ENCODE results near the gene GPX4.
"Not testable (repeated sequence)": the region's sequence is repeated elsewhere in the genome, so short reads cannot be mapped to it uniquely, and the experiment has no call there.

GPX4 gene

DNA sequence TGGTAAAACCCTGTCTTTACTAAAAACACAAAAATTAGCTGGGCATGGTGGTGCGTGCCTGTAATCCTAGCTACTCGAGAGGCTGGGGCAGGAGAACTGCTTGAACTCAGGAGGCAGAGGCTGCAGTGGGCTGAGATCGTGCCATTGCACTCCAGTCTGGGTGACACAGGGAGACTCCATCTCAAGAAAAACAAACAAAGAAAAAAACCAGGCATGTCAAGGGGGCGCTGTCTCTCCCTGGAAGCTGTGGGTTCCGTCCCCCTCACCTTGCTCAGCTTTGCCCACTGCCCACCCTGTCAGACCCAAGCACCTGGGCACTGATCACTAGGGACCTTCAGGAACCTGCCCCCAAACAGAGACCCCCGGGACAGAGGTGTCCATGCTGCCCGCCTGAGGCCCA is 25.3 kb downstream of the GPX4 start:
- in situ Hi-C loops (cut with MboI; ENCODE audit: low sequenced_read_pairs) = not testable (repeated sequence)

DNA sequence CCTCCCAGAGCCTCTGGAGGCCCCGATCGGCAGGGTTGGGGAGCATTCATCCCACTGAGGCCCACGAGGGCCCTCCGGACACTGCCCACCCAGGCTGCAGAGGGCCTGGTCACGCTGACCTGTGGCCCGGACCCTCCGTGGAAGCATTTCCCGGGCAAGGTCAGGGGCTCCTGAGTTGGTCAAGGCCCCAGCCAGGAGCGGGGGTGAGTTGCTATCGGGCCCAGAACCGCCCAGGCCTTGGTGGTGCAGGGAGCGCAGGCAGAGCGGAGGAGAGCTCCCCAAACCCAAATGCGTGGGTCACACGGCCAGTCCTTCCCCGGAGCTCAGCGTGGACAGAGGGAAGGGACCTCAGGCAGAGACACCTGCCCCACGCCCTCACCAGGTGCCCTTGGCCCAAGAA is 25.7 kb downstream of the GPX4 start:
- in situ Hi-C loops (cut with MboI; ENCODE audit: low sequenced_read_pairs) = no loop called here

DNA sequence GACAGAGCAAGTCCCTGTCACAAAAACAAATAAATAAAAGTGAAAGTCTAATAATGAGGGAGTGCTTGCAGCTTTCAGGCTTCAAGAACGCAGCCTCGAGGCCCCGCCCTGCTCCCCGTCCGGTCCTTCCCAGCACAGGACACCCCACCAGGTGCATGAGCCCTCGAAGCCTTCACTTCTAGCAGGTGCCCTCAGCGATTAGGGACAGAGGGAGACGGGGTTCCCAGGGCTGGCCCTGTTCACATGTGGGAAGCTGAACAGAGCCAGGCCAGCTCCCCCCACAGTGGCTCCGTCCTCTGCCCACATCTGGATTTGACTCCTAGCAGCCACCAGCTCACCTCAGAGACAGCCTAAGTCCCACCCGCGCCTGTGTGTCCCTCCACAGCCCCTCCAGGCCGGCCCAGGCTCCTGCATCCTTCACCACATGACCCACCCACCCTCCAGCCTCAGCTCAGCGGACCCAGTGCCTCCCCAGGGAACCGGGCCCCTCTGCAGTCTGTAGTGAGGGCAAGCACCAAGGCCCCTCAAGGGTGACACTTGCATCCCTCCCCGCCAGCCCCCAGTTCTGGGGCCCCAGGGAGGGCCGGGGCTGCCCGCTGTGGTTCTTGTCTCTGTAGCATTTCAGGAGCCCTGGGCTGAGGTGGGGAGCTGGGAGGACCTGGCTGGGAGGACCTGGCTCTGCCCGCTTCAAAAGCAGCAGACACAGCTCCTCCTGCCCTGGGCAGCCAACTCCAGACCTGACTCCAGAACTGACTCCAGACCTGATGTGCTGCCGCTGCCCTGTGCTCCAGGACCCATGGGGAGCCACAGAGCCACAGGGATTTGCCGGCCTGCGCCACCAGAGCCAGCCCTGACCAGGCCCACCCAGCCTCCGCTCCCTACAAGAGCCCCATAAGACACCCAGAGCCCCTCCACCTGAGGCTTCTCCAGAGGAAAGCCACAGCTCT is 27.2 kb downstream of the GPX4 start:
- in situ Hi-C loops (cut with MboI; ENCODE audit: low sequenced_read_pairs) = no loop called here

DNA sequence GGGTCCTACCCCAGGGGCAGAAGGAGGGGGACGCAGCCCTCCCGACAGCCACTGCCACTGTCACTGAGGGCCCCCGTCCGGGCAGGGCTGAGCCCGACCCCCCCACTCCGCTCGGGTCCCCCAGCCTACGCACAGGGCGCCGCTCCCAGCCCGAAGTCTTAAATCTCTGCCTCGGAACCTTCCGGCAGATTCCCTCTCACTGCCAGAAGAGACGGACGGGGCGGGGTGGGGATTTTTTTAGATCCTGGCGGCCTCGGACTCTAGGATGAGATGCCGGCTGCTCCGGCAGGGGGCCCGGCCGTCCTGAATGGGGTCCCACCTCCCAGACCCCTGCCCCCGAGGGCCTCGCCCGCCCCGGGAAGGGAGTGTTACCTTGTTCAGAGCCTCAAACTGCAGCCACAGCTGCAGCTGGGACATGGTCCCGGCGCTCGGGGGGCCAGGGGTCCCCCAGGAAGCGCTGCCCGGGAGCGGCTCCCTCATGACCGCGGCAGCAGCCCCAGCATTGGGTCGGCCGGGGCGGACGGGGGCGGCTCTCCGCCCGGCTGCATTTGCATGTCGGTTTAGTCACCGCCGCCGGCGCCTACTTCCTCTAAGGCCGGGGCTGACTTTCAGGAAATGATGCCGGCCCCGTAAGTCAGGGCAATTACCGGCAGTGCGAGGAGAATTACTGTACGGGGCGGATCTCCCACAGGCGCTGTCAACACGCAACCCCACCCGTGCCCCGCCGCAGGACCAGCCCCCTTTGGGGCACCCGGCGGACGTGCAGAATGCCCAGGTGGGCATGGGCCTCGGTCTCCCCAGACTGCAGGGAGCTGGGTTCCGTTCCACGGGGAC is 28.1 kb downstream of the GPX4 start:
- in situ Hi-C loops (cut with MboI; ENCODE audit: low sequenced_read_pairs) = no loop called here

DNA sequence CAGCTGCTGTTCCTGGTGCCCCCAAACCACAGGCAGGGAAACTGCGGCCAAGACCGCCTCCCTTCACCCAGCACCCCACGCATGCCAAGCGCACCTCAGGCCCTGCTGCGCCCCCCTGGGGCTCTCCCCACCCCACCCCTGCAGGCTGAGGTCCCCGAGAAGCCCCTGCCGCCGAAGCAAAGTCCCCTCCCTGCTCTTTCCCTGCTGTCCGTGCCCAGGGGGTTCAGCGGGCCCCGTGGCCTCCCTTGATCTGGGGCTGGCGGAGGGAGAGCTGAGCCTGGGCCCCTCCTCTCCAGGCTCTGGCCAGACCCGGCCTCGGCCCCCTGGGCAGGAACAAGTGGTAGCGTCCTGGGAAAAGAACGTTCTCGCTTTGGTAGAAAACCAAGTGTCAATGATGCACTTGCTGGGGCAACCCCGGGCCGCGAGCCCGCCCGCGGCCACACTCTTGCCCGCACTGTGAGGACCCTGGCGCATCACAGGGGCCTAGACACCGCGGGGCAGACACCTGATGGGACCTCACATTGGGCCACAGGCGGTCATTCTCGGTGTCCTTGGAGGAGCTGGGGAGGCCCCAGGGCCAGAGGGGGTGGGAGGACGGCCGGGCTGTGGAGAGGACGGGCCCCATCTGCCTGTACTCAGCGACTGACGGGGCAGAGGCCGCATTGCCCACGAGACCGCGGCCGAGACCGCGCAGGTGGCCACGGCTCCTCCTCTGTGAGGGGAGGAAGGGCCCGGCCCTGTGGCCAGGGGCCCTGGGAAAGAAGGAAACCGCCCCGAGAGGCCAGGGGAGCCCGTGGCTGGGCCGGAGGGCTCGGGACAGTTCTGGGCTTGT is 29.0 kb downstream of the GPX4 start:
- in situ Hi-C loops (cut with MboI; ENCODE audit: low sequenced_read_pairs) = no loop called here

DNA sequence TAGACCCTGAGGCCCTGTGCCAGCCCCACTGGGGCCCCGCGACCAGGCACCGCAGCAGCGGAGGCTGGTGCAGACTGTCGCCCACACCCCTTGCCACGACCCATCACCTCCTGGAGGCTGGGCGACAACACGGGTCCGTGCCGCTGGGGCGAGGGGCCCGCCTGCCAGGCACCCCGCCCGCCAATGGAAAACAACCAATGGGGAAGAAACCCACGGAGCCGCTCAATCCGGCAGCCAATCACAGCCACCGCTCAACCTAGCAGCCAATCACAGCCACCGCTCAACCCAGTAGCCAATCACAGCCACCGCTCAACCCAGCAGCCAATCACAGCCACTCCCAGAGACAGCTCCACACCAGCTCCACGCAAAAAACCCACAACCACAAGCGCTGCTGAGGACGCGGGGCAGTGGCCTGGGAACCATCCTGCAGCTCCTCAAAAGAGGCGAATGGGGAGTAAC is 29.7 kb downstream of the GPX4 start:
- in situ Hi-C loops (cut with MboI; ENCODE audit: low sequenced_read_pairs) = no loop called here

DNA sequence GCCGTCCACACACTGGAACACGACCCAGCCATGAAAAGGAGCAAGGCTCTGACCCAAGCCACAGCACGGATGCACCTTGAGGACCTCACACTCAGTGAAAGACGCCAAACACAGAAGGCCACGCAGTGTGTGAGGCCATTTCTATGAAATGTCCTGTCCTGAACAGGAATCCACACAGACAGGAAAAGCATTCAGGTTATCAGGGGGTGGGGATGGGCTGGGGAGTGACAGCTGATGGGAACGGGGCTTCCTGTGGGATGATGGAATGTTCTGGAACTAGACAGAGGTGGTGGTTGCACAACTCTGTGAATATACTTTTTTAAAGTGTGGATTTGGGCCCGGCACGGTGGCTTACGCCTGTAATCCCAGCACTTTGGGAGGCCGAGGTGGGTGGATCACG is 30.6 kb downstream of the GPX4 start:
- in situ Hi-C loops (cut with MboI; ENCODE audit: low sequenced_read_pairs) = no loop called here

DNA sequence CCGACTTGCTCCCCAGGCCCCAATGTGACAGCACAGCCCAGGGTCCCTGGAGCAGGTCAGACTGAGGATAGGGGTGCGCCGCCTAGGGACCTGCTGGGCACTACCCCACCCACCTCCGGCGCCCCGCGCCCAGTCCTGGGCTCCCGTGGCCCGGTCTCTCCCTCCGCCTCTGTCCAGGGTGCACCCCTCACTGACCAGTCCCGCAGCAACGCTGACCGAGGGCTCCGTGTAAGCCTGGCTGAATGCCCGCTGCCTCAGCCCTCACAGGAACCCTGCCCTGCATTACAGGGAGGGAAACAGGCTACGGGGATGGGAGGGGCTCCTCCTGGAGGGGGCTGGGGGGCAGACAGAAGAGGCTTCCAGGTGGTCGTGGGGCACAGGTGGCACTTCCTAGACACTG is 31.7 kb downstream of the GPX4 start:
- in situ Hi-C loops (cut with MboI; ENCODE audit: low sequenced_read_pairs) = no loop called here

DNA sequence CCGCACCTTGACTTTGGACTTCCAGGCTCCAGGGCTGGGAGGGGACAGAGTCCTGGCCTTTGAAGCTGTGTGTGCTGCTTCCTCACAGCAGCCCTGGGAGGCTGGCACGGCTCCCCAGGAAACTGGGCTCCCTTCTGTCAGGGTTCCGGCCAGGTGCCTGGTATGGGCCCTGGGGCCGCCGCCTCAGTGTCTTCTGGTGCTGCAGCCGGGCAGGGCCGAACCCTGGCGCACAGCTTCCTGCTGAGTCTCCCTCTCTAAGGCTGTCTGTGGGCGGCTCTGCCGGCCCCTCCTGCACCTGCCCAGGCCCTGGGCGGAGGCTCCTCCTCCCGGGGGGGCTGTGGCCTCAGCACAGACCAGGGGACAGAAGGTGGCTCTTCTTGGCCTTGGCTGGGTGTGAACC is 32.4 kb downstream of the GPX4 start:
- in situ Hi-C loops (cut with MboI; ENCODE audit: low sequenced_read_pairs) = no loop called here

DNA sequence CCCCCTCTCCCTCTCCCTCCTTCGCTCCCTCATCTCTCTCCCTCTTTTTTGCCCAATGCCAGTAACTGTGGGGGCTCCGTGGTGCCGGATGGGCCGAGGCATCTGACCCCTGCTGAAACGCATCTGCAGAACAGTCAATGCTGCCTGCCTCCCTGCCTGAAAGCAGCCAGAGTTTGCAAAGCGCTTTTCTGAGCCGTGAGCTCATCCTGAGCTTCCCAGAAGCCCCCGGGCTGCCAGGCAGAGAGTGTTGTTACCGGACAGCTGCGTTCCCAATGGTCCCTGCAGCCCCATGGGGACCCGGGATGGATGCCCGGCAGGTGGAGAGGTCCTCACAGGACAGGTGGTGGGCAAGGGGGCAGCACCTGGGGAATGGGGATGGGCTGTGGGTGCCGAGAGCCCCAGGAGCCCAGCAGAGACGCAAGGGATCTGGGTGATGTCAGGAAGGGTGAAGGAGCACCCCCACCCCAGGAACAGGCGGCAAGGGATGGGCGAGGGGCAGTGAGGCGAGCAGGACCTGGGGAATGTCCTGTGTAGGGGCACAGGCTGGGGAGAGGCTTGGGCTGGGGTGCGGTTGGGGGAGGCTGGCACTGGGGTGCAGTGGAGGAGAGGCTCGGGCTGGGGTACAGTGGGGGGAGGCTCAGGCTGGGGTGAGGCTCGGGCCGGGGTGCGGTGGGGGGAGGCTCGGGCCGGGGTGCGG is 33.0 kb downstream of the GPX4 start:
- in situ Hi-C loops (cut with MboI; ENCODE audit: low sequenced_read_pairs) = no loop called here

DNA sequence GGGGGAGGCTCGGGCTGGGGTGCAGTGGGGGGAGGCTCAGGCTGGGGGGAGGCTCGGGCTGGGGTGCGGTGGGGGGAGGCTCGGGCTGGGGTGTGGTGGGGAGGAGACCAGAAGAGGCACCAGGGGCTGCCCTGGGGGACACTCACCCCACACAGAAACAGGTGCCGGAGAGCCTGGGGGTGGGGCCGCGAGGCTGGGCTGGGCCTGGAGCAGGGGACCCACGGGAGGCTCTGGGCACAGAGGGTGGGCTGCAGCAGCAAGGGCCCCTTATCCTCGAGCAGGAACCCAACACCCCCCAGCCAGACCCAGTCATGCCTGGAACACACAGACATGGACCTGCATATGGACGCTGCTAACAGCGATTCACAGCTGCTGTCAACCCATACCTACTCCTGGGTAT is 34.3 kb downstream of the GPX4 start:
- in situ Hi-C loops (cut with MboI; ENCODE audit: low sequenced_read_pairs) = no loop called here

DNA sequence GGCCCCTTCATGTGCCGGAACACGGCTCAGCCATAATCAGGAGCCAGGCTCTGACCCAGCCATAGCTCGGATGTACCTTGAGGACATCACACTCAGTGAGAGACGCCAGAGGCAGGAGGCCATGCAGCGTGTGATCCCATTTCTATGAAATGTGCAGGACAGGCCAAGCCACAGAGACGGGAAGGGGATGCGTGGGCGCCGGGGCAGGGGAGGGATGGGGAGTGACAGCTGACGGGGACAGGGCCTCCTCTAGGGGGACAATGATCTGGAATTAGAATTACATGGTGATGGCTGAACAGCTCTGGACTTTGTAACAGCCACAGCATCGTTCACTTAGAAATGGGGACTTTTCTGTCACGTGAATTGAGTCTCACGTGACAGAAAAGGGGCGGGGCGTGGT is 35.3 kb downstream of the GPX4 start:
- in situ Hi-C loops (cut with MboI; ENCODE audit: low sequenced_read_pairs) = no loop called here

DNA sequence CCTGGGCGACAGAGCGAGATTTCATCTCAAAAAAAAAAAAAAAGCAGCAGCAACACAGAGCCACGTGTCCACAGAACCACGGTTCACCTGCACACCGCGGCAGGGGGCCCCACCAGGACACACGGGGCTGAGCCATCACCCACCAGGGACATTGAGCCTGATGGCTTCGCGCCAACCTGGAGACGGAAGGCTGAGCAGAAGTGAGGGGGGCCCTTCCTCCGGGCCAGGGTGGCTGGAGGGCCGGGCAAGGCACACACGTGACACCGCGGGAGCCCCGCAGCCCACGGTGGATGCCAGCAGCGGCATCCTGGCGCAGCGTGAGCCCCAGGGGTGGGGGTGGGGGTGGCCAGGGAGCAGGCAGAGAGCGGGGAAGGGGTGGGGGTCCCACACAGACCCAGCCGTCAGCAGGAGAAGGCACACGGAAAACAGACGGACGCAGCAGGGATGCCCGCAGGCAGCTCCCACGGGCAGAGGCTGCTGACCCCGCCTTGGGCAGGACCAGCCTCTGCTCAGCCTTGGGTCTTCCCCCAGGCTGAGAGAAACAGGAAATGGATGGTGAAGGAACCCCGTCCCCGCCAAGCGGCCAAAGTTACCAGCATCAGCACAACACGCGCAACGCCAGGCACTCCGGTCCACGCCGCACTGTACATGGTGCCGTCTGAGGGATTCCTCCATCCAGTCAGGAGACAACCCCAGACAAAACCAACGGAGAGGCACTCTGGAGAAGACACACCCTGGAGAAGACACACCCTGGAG is 36.7 kb downstream of the GPX4 start:
- in situ Hi-C loops (cut with MboI; ENCODE audit: low sequenced_read_pairs) = no loop called here

DNA sequence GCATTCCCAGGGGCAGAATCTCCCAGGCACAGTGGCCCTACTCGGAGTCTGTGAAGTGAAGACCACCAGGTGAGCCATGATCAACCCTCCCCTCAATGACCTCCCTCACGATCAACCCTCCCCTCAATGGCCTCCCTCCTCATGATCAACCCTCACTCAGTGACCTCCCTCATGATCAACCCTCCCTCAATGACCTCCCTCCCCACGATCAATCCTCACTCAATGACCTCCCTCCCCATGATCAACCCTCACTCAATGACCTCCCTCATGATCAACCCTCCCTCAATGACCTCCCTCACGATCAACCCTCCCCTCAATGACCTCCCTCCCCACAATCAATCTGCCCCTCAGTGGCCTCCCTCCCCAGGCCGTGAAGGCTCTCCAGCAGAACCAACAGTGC is 38.1 kb downstream of the GPX4 start:
- in situ Hi-C loops (cut with MboI; ENCODE audit: low sequenced_read_pairs) = no loop called here

DNA sequence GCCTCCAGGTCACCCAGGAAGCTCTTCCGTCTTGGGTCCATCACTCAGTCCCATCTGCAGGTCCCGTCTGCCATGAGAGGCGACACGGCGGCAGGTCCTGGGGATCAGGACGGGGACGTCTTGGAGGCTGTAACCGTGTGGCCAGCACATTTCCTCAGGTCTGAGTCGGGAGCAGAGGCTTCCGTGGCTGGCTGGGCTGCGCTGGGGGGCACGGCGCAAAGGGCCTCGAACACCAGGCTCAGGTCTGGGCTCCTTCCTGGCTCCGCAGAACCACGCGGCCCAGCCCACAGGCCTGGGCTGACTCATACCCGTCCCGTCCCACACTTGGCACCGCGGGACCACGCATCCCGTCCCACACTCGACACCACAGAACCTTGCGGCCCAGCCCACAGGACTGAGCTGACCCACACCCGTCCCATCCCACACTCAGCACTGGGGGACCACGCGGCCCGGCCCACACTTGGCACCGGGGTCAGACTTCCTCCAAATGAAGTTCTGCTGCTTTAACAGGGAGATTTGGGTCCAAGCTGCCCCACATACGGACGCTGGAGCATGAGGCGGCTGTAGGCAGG is 40.1 kb downstream of the GPX4 start:
- in situ Hi-C loops (cut with MboI; ENCODE audit: low sequenced_read_pairs) = no loop called here

DNA sequence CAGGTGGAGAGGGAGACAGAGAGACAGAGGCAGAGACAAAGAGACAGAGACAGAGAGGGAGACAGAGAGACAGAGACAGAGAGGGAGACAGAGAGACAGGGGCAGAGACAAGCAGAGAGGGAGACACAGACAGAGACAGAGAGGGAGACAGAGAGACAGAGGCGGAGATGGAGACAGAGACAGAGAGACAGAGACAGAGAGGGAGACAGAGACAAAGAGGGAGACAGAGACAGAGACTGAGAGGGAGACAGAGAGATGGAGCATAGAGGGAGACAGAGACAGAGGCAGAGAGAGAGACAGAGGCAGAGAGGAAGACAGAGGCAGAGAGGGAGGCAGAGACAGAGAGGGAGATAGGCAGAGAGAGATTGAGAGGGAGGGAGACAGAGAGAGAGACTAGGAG is 40.9 kb downstream of the GPX4 start:
- in situ Hi-C loops (cut with MboI; ENCODE audit: low sequenced_read_pairs) = no loop called here

DNA sequence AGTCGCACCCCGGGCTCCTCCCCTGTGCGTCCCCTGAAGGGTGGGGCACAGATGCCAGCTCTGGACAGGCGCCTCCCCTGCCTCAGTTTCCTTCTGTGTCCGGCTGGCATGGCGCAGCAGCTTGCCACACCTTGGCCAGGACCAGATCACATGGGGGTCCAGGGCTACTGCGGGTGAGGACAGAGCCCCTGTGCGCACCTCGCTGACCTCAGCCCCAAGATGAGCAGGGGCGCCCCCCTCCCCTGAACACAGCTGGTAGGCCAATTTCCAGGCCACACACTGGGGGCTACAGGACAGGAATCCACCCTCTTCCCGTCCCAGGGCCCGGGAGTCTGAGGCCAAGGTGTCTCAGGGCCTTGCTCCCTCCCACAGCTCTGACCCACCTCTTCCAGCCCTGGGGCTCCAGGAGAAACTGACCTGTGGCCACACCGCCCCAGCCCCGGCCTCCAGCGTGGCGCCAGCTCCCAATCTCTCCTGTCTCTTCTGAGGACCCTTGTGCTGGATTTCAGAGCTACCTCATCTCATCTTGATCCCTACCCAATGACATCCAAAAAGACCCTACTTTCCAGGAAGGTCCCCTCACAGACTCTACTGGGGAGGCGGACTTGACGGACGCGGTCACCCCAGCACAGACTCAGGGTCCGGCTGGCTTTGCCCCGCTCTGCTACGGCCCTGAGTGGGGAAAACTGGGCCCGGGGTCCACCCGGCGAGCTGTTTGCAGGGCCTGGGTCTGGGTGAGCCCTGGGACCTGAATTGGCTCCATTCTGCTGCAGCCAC is 42.0 kb downstream of the GPX4 start:
- in situ Hi-C loops (cut with MboI; ENCODE audit: low sequenced_read_pairs) = no loop called here

DNA sequence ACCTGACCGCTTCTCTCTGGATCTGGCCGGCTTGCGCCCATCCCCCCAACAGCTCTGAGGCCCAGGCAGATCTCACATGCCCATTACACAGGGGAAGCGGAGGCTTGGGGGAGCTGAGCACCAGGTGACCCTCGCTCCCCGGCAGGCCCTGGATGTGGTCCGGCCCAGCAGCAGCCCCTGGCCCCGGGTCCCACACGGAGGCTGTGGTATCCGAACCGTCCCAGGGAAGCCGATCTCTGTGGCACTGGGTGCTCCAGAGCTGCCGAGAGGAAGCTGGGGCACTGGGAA is 42.6 kb downstream of the GPX4 start:
- in situ Hi-C loops (cut with MboI; ENCODE audit: low sequenced_read_pairs) = no loop called here

All from HL-60/S4 treated with phorbol 12-myristate 13-acetate at 8.2 ng/mL for 4 days and 3 days (cell line).